Spleen (tissue), 11 donors: ENCODE data around the gene CENPP. TPM values are rescaled to one million over a fixed set of nuclear protein-coding genes. Genes with fewer than 3 reads are reported as not detected.

ENCODE experiments used
- DNase-seq: peaks from one replicate; pipeline ENCODE4 v3.0.0-alpha.2; 2020
- H3K27ac ChIP-seq, 8 donors: fragments of 200-600 bp; sonication (generic) in 7 of 8; 1 replicate in 4 of 8; 2 replicates in 4 of 8; pipeline versions ENCODE4 v1.5.0 to v1.8.0; 2016 to 2021; ENCODE audit warnings: inconsistent platforms in 4 of 8, mild to moderate bottlenecking in 4 of 8, moderate library complexity in 1 of 8
- H3K27me3 ChIP-seq, 7 donors: fragments of 200-600 bp; sonication (generic) in 6 of 7; replicated peaks in 1 of 7; 1 replicate in 4 of 7; 2 replicates in 3 of 7; pipeline versions ENCODE4 v1.5.0 to v1.8.0; 2016 to 2021; ENCODE audit warnings: inconsistent platforms in 3 of 7, mild to moderate bottlenecking in 1 of 7
- H3K36me3 ChIP-seq, 6 donors: fragments of 200-600 bp; sonication (generic) in 5 of 6; 1 replicate in 4 of 6; 2 replicates in 2 of 6; pipeline versions ENCODE4 v1.5.0 to v1.8.0; 2016 to 2021; ENCODE audit warnings: inconsistent platforms in 2 of 6
- H3K4me1 ChIP-seq, 6 donors: fragments of 200-600 bp; sonication (generic) in 5 of 6; 1 replicate in 3 of 6; 2 replicates in 3 of 6; pipeline versions ENCODE4 v1.5.0 to v1.8.0; 2016 to 2021; ENCODE audit warnings: inconsistent platforms in 3 of 6
- H3K4me3 ChIP-seq, 8 donors: fragments of 200-600 bp; sonication (generic) in 7 of 8; 1 replicate in 4 of 8; 2 replicates in 4 of 8; pipeline versions ENCODE4 v1.5.0 to v1.8.0; 2016 to 2021; ENCODE audit warnings: inconsistent platforms in 4 of 8, mild to moderate bottlenecking in 4 of 8, moderate library complexity in 2 of 8
- H3K9me3 ChIP-seq, 8 donors: fragments of 200-600 bp; sonication (generic) in 7 of 8; 1 replicate in 4 of 8; 2 replicates in 4 of 8; pipeline versions ENCODE4 v1.5.0 to v1.8.0; 2016 to 2021; ENCODE audit warnings: inconsistent platforms in 4 of 8
- CTCF ChIP-seq, 11 experiments: fragments of 200-600 bp in 7 of 11; fragments of 450-650 bp in 4 of 11; sonication (generic) in 4 of 11; IDR thresholded peaks in 8 of 11; conservative IDR thresholded peaks in 3 of 11; 1 replicate in 7 of 11; 2 replicates in 4 of 11; pipeline versions ENCODE4 v1.4.0 to v1.8.0; 2016 to 2021; ENCODE audit warnings: antibody characterized with exemption in 11 of 11, inconsistent platforms in 4 of 11, mild to moderate bottlenecking in 1 of 11
- POLR2A ChIP-seq, 3 donors: fragments of 450-650 bp; IDR thresholded peaks; one replicate each; pipeline ENCODE4 v1.5.1; 2017; ENCODE audit warnings: antibody characterized with exemption in 3 of 3, mild to moderate bottlenecking in 1 of 3
- POLR2AphosphoS5 ChIP-seq, 3 donors: sonication (generic); formaldehyde crosslinking; IDR thresholded peaks; one replicate each; pipeline ENCODE4 v1.5.1; 2017; ENCODE audit warnings: antibody characterized with exemption in 3 of 3
- WGBS, 5 donors: extraction: QIAGEN DNeasy Blood & Tissue Kit in 3 of 5; methylation state at CpG; one replicate each; pipeline versions ENCODE4 v1.1.5 to v1.1.7; 2013 to 2018; 5-methylcytosine and 5-hydroxymethylcytosine counted together
- intact Hi-C: fragments of 100-400 bp; cut with DNase I; formaldehyde crosslinking; loops from one replicate; pipeline ENCODE4 v1.15.0; 2023; ENCODE audit warnings: low total_unique reads
- polyA plus RNA-seq, 3 donors: library from polyadenylated mRNA; stranded (reverse); fragments of 200-250 nt; gene quantifications; one replicate each; pipeline ENCODE4 v1.2.1, GENCODE V29; 2013
- total RNA-seq, 7 donors: library from RNA; depleted of rRNA in 3 of 7; stranded (reverse); fragments of >200 nt in 3 of 7; fragmentation: NEBNext Ultra II Directional in 4 of 7; extraction: Animal tissue kit (Norgen Biotek cat#: 25700) in 4 of 7; gene quantifications; one replicate each; pipeline versions ENCODE4 v1.1.0 to v1.2.1, GENCODE V29; 2016 to 2021
- donor health status: healthy with polysubstance abuse.
- donor health status: DM: no; HTN: no; CAD: no; lungs with moderate emphysema.
- donor health status: DM: no; HTN: no; CAD: no.
- donor health status: Bipolar disorder and iron deficiency.
- donor health status: healthy.
- donor health status: DM: no; HTN: no; CAD: no.
- donor health status: DM: yes; HTN: yes; CAD: no.

The CENPP gene
- total and polyA plus RNA-seq, 10 donors: 1.7 to 15.8 (median 6.2) TPM

- intact Hi-C loops: no loop called here
- TF ChIP-seq POLR2A (IDR thresholded peaks at IDR 0.05): no peak
- TF ChIP-seq POLR2AphosphoS5 (IDR thresholded peaks at IDR 0.05): no peak
- TF ChIP-seq CTCF (IDR thresholded peaks at IDR 0.05 in 8 of 11, conservative IDR thresholded peaks at IDR 0.05 in 3 of 11): no peak
- Histone ChIP-seq H3K27ac (peak overlapping the region in 4 of 8 donors; percentile 14 to 34 (median 27)), H3K36me3 (peaks cover 0 to 24% (median 0%) of the 10 kb centered on the region in 6 donors), H3K4me3 (no peak overlapping the region), H3K4me1 (peaks cover 0 to 6% (median 0%) of the 10 kb centered on the region in 6 donors), H3K27me3 (no peaks in the 10 kb centered on the region), H3K9me3 (peaks cover 0 to 19% (median 16%) of the 10 kb centered on the region in 8 donors)
- no peak for DNase-seq
Measured at GRCh38 chr9:92350740-92351133, 25.0 kb downstream of the CENPP start.

- Histone ChIP-seq H3K4me3 (no peak overlapping the region), H3K27me3 (no peaks in the 10 kb centered on the region), H3K27ac (peak overlapping the region in 5 of 8 donors; percentile 0 to 50 (median 8)), H3K9me3 (peaks cover 0 to 43% (median 39%) of the 10 kb centered on the region in 8 donors), H3K36me3 (peaks cover 0 to 24% (median 0%) of the 10 kb centered on the region in 6 donors), H3K4me1 (peaks cover 0 to 6% (median 0%) of the 10 kb centered on the region in 6 donors)
- no peak for DNase-seq
- TF ChIP-seq POLR2A (IDR thresholded peaks at IDR 0.05) (no peak), CTCF (IDR thresholded peaks at IDR 0.05 in 8 of 11, conservative IDR thresholded peaks at IDR 0.05 in 3 of 11) (no peak), POLR2AphosphoS5 (IDR thresholded peaks at IDR 0.05) (no peak)
- intact Hi-C loops: no loop called here
- WGBS, 5 donors: 54 to 65% (median 63%) methylated on average over 6 of the region's 6 CpGs
Measured at GRCh38 chr9:92353051-92353450, 27.3 kb downstream of the CENPP start.

GRCh38 chr9:92359394-92359995, 33.7 kb downstream of the CENPP start:
- DNase-seq: no peak
- no peaks in the 10 kb centered on the region for H3K27me3 ChIP-seq
- no peaks in the 10 kb centered on the region for H3K36me3 ChIP-seq
- TF ChIP-seq CTCF (IDR thresholded peaks at IDR 0.05 in 8 of 11, conservative IDR thresholded peaks at IDR 0.05 in 3 of 11) (no peak), POLR2AphosphoS5 (IDR thresholded peaks at IDR 0.05) (no peak), POLR2A (IDR thresholded peaks at IDR 0.05) (no peak)
- H3K9me3 ChIP-seq: peaks cover 0 to 45% (median 40%) of the 10 kb centered on the region in 8 donors
- H3K4me3 ChIP-seq: no peak overlapping the region
- no peak overlapping the region for H3K27ac ChIP-seq
- intact Hi-C loops: no loop called here
- peaks cover 0 to 7% (median 0%) of the 10 kb centered on the region in 6 donors for H3K4me1 ChIP-seq
- 45 to 59% (median 56%) methylated on average over 2 of the region's 2 CpGs for WGBS, 5 donors

GRCh38 chr9:92360083-92360482, 34.3 kb downstream of the CENPP start:
- H3K36me3 ChIP-seq: no peaks in the 10 kb centered on the region

More at GRCh38 chr9:92360083-92360482, 34.3 kb downstream of the CENPP start:
- TF ChIP-seq POLR2AphosphoS5 (IDR thresholded peaks at IDR 0.05) (no peak), POLR2A (IDR thresholded peaks at IDR 0.05) (no peak), CTCF (IDR thresholded peaks at IDR 0.05 in 8 of 11, conservative IDR thresholded peaks at IDR 0.05 in 3 of 11) (no peak)
- no peak overlapping the region for H3K4me3 ChIP-seq
- H3K27me3 ChIP-seq: no peaks in the 10 kb centered on the region
- 55 to 75% (median 59%) methylated on average over 3 of the region's 3 CpGs for WGBS, 5 donors
- intact Hi-C loops: no loop called here
- peaks cover 0 to 42% (median 34%) of the 10 kb centered on the region in 8 donors for H3K9me3 ChIP-seq
- peaks cover 0 to 7% (median 0%) of the 10 kb centered on the region in 6 donors for H3K4me1 ChIP-seq
- no peak overlapping the region for H3K27ac ChIP-seq
- DNase-seq: no peak
